ENCODE data around the gene GAS2.

DNA sequence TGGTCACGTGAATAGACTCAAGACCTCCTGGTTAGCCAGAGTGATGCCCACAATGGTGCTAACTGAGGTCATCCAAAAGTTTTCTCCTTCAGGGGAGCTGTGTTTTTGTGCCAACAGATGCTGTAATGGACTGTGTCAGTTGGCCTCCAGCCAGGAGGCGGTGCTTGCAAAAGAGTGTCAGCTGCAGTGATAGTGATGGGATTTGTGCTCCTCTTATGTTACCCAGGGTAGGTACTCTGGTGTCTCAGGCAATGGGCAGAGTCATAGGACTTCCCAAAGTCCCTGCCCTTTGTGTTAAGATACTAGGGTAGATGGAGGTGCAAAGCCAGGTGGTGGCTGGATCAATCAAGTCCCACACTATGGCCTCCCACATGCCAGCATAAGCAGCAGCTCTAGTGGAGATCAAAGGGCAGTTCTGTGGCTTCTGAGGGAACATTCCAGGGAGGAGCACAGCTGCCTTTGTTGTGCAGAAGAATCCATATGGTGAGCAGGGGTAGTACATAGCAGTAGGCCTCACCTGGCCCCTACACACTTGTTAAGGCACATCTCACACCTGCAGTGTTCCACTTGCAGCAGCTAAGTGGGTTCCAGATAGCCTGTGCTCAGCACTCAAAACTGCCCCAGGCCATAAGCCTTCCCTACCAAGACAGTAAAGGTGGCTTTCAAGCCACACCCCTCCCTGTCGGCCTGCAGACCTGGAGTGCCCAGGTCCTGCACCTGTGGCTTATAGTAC lies 31.3 kb upstream of the GAS2 start:
- TF ChIP-seq, protein P1, sequence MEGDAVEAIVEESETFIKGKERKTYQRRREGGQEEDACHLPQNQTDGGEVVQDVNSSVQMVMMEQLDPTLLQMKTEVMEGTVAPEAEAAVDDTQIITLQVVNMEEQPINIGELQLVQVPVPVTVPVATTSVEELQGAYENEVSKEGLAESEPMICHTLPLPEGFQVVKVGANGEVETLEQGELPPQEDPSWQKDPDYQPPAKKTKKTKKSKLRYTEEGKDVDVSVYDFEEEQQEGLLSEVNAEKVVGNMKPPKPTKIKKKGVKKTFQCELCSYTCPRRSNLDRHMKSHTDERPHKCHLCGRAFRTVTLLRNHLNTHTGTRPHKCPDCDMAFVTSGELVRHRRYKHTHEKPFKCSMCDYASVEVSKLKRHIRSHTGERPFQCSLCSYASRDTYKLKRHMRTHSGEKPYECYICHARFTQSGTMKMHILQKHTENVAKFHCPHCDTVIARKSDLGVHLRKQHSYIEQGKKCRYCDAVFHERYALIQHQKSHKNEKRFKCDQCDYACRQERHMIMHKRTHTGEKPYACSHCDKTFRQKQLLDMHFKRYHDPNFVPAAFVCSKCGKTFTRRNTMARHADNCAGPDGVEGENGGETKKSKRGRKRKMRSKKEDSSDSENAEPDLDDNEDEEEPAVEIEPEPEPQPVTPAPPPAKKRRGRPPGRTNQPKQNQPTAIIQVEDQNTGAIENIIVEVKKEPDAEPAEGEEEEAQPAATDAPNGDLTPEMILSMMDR (IDR thresholded peaks at IDR 0.05): no peak
- no peak for TF ChIP-seq POLR2A (IDR thresholded peaks at IDR 0.05)
